Right atrium auricular region (tissue), 2 donors: ENCODE data around the gene AP3S2. TPM values are rescaled to one million over a fixed set of nuclear protein-coding genes. Genes with fewer than 3 reads are reported as not detected.

ENCODE experiments used
- DNase-seq: peaks from one replicate; pipeline ENCODE4 v3.0.0-alpha.2; 2019; ENCODE audit warnings: low spot score
- H3K27ac ChIP-seq, 2 donors: fragments of 200-600 bp; sonication (generic); 1 replicate in 1 of 2; 2 replicates in 1 of 2; pipeline ENCODE4 v1.5.1; 2016 to 2019
- H3K27me3 ChIP-seq, 2 donors: fragments of 200-600 bp; sonication (generic); one replicate each; pipeline versions ENCODE4 v1.5.1 to v1.6.0; 2017 to 2019
- H3K36me3 ChIP-seq: fragments of 200-600 bp; sonication (generic); one replicate; pipeline ENCODE4 v1.5.1; 2016
- H3K4me1 ChIP-seq, 2 donors: fragments of 200-600 bp; sonication (generic); one replicate each; pipeline versions ENCODE4 v1.5.1 to v1.6.0; 2017 to 2019
- H3K4me3 ChIP-seq, 2 donors: fragments of 200-600 bp; sonication (generic); 1 replicate in 1 of 2; 2 replicates in 1 of 2; pipeline ENCODE4 v1.5.1; 2017 to 2019; ENCODE audit warnings: mild to moderate bottlenecking in 1 of 2, moderate library complexity in 1 of 2
- H3K9me3 ChIP-seq, 2 donors: fragments of 200-600 bp; sonication (generic); one replicate each; pipeline ENCODE4 v1.5.1; 2019
- total RNA-seq, 2 donors: library from RNA; depleted of rRNA; stranded (reverse); fragments of >200 nt; gene quantifications; one replicate each; pipeline ENCODE4 v1.1.0, GENCODE V29; 2016
- TF ChIP-seq, protein P1 (sequence below), 2 donors: fragments of 200-600 bp; sonication (generic); IDR thresholded peaks; one replicate each; pipeline ENCODE4 v1.5.1; 2019; ENCODE audit warnings: antibody characterized with exemption in 2 of 2

The AP3S2 gene
- total RNA-seq, 2 donors from 2014 or later: 42.1 to 65.9 TPM

DNA sequence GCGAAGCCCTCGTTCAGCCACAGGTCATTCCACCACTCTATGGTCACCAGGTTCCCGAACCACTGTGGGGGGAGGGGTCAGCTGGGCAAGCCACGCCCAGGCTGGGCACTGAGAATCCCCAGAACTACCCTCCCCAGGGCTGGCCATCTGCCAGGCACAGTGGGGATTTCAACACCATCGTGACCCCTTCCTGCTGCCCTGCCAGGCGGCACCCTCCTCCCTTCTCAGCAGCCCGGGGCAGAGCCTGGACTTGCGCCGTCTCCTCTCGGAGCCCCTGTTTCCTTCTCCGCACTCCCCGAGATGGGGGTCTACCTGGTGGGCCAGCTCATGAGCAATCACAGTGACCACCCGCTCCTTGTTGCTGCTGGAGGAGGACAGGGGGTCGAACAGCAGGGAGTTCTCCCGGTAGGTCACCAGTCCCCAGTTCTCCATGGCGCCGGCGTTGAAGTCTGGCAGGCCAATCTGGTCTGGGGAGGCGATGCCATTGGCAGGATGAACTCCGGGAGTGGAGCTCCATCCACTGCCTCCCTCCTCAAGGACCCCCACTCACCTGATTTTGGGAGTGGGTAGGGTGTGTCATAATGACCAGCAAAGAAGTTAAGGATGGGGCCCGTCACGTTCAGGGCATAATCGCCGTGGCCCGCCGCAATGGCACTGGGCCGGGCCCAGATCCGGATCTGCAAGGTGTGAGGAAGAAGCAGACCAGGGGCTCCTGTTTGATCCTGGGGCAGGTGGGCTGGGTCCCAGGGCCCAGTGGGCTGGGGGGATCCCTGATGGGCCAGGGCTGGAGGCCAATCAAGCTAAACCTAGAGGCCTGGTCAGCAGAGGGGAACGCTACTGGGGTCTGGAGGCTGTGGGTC is 89.6 kb downstream of the AP3S2 start:
- TF ChIP-seq, protein P1, sequence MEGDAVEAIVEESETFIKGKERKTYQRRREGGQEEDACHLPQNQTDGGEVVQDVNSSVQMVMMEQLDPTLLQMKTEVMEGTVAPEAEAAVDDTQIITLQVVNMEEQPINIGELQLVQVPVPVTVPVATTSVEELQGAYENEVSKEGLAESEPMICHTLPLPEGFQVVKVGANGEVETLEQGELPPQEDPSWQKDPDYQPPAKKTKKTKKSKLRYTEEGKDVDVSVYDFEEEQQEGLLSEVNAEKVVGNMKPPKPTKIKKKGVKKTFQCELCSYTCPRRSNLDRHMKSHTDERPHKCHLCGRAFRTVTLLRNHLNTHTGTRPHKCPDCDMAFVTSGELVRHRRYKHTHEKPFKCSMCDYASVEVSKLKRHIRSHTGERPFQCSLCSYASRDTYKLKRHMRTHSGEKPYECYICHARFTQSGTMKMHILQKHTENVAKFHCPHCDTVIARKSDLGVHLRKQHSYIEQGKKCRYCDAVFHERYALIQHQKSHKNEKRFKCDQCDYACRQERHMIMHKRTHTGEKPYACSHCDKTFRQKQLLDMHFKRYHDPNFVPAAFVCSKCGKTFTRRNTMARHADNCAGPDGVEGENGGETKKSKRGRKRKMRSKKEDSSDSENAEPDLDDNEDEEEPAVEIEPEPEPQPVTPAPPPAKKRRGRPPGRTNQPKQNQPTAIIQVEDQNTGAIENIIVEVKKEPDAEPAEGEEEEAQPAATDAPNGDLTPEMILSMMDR (IDR thresholded peaks at IDR 0.05): no peak
- no peaks in the 10 kb centered on the region for H3K9me3 ChIP-seq
- H3K4me3 ChIP-seq: no peak overlapping the region
- H3K36me3 ChIP-seq: no peaks in the 10 kb centered on the region
- no peak overlapping the region for H3K27ac ChIP-seq
- no peak for DNase-seq
- no peaks in the 10 kb centered on the region for H3K27me3 ChIP-seq
- peaks cover 0 to 6% of the 10 kb centered on the region in 2 donors for H3K4me1 ChIP-seq

DNA sequence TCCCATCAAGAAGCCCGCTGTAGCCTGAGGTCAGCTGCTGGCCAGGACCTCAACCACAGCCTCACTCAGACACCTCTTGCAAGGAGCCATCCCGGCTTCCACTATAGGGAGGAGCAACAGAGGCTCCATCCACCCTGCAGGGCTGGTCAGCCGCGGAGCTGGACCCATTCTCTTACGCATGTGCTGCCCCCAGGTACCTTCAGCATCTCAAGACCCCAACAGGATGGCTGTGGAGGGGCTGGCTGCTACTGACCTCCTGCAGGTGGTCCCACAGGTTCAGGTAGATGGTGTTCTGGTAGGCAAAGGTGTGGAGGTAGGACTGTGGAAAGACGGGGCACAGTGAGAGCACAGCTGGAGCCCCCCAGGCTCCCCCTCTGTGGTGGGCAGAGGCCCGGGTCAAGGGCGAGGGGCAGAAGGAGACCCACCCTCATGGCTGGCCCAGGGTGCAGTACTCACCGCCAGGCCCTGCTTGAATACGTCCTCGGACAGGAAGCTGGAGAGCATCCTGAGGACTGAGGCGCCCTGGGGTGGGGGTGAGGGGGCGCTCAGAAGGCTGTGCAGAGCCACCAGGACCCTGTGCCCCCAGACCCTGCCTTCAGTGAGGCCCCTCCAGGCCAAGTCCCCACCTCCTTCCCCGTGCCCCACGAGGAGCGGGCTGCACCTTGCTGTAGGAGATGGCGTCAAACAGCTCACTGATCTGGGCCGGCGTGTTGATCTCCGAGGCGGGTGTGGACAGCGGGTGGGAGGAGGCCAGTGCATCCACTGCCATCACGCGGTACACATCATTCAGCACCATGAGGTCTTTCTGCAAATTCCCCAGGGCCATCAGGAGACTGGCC is 90.6 kb downstream of the AP3S2 start:
- Histone ChIP-seq H3K36me3 (no peaks in the 10 kb centered on the region), H3K27me3 (no peaks in the 10 kb centered on the region), H3K27ac (no peak overlapping the region), H3K4me3 (no peak overlapping the region), H3K9me3 (no peaks in the 10 kb centered on the region), H3K4me1 (no peaks in the 10 kb centered on the region)
- no peak for DNase-seq
- TF ChIP-seq, protein P1 (IDR thresholded peaks at IDR 0.05): no peak

DNA sequence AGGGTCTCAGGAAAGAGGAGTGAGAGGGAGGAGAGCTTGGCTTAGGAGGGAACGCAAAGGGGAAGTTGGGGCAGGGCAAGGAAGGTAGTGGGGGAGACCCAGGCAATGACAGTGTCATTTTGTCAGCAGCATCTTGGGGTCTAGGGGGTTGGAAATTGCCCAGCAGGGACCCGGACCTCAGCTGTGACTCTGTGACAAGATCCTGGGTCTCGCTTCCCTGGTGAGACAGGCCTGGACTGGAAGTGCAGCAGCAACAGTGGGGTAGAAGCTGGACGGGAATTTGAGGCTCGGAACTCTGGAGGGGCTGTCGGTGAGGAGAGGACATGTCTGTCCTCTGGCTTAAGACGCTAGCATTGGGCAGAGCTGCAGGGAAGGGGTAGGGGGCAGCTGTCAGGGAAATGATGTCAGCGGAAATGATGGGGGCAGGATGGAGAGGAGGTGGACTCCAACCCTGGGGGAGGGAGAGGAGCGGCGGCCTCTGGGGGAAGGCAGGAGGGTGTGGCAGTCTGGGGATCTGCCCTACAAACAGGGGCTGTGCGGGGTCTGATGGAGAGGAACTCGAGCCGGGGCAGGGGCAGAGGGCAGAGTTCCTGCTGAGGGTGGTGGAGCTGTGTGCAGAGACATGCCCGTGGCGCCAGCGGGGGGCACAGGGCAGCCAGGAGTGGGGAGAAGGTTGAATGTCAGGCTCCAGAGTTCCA is 91.4 kb downstream of the AP3S2 start:
- H3K27ac ChIP-seq: no peak overlapping the region
- TF ChIP-seq, protein P1 (IDR thresholded peaks at IDR 0.05): no peak
- H3K36me3 ChIP-seq: no peaks in the 10 kb centered on the region
- no peaks in the 10 kb centered on the region for H3K27me3 ChIP-seq
- no peaks in the 10 kb centered on the region for H3K9me3 ChIP-seq
- no peak overlapping the region for H3K4me3 ChIP-seq
- no peaks in the 10 kb centered on the region for H3K4me1 ChIP-seq
- no peak for DNase-seq

DNA sequence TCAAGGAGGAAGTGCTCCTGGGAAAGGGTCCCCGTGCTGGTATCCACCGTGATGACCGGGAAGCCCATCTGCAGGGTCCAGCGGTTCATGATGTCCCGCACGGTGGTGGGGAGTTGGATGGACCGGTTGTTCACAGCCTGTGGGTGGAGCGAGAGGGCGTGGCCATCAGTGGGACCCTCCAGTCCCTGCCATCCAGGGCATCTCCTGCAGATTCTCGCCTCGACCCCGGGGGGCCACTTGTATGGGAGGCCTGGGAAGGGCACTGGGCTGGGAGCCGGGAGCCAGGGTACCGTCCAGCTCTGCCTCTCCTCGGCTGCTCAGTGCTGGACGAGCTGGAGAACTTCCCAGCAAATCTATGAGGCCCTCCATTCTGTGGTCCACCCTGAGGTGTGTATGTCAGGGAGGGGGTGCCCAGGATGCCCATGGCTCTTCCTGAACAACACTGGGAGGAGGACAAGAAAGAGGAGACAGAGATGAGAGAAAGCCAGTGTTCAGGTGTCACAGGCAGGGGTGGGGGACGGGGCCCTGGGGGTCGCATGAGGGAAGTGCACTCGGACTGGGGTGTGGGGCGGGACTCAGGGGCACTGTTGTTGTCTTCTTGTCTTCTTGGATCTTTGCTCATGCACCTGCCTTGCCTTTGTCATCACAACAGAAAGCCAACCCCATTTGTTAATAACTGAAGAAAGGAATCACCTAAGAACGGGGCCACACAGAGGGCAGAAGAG is 92.2 kb downstream of the AP3S2 start:
- Histone ChIP-seq H3K9me3 (no peaks in the 10 kb centered on the region), H3K4me1 (no peaks in the 10 kb centered on the region), H3K36me3 (no peaks in the 10 kb centered on the region), H3K27me3 (no peaks in the 10 kb centered on the region), H3K27ac (no peak overlapping the region), H3K4me3 (no peak overlapping the region)
- TF ChIP-seq, protein P1 (IDR thresholded peaks at IDR 0.05): no peak
- DNase-seq: no peak

DNA sequence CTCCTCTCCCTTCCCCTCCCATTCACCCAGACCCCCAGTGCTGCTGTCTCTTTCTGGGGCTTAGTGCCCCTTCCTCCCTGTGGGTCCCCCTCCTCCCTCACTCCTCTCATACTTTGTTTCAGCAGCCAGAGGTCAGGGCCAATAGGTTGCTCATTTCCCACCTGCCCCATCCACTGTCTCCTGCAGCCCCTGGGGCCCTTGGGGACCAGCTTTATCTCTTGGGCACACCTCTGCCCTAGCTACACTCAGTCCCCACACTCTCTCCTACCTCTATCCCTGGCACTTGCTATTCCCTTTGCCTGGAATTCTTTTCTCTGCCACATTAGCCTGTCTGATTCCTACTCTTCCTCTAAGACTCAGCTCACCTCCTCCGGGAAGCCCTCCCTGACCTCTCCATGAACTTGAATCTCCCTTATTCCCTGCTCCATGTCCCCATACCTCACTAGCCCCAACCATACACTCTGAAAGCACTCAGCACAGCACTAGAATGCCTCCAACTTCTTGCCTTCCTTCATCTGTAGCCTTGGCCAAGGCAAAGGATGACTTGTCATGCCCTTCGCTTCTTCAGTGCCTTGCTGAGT is 93.8 kb downstream of the AP3S2 start:
- TF ChIP-seq, protein P1 (IDR thresholded peaks at IDR 0.05): no peak
- no peaks in the 10 kb centered on the region for H3K36me3 ChIP-seq
- H3K4me1 ChIP-seq: no peaks in the 10 kb centered on the region
- no peaks in the 10 kb centered on the region for H3K9me3 ChIP-seq
- H3K4me3 ChIP-seq: no peak overlapping the region
- no peak for DNase-seq
- H3K27ac ChIP-seq: no peak overlapping the region
- no peaks in the 10 kb centered on the region for H3K27me3 ChIP-seq
